HL-60/S4 treated with retinoic acid at 250 ng/mL for 4 days and 3 days (cell line): ENCODE measurements around the gene OR10P1.

Experiments used
- in situ Hi-C: fragments of 300-500 bp; cut with MboI; formaldehyde crosslinking; loops from 2 replicates; pipeline ENCODE4 v1.7.0; 2022; ENCODE audit warnings: low sequenced_read_pairs

OR10P1 gene

GRCh38 chr12:55682087-55682796, 45.5 kb downstream of the OR10P1 start:
- in situ Hi-C loops, result no loop called here

GRCh38 chr12:55683676-55684075, 47.0 kb downstream of the OR10P1 start:
- in situ Hi-C loops, result no loop called here

- in situ Hi-C loops, result no loop called here
Observed at GRCh38 chr12:55684761-55685370, 48.2 kb downstream of the OR10P1 start.

GRCh38 chr12:55685671-55686070, 49.0 kb downstream of the OR10P1 start:
- in situ Hi-C loops, result no loop called here

- in situ Hi-C loops, result no loop called here
Observed at GRCh38 chr12:55686366-55687010, 49.8 kb downstream of the OR10P1 start.
